IMR-90 (cell line): Measurements from ENCODE around the gene TASL. TPM values are rescaled to one million over a fixed set of nuclear protein-coding genes. Genes with fewer than 3 reads are reported as not detected.
"Not testable (repeated sequence)": the region's sequence is repeated elsewhere in the genome, so short reads cannot be mapped to it uniquely, and the experiment has no call there.

Experiments used
- ATAC-seq: fragments of 200-7000 bp; cut with Tn5 transposase; 2 replicates; pipeline ENCODE4 v1.9.1; 2020; ENCODE audit warnings: low read depth, mild to moderate bottlenecking, moderate library complexity
- BruUV-seq: library from RNA; stranded (reverse); fragments of 400-500 nt; replicated peaks from 2 replicates; lab custom pipeline; 2021; lab: Mats Ljungman, UMichigan
- CTCF ChIA-PET: fragments of 300-600 bp; formaldehyde crosslinking; extraction: SDS; loops from one replicate; lab custom pipeline; 2021; ENCODE audit warnings: antibody characterized with exemption; lab: Yijun Ruan, JAX
- POLR2A ChIA-PET: fragments of 300-600 bp; sonication (Branson Sonifier 250); formaldehyde crosslinking; loops from one replicate; lab custom pipeline; 2022; ENCODE audit warnings: antibody characterized with exemption; ENCODE audit not compliant: unreplicated experiment; lab: Charles Lee
- DNase-seq: peaks from one replicate; pipeline ENCODE4 v3.0.0; 2013
- H2AFZ ChIP-seq: replicated peaks from 2 replicates; pipeline ENCODE3; 2013; ENCODE audit warnings: low read length, mild to moderate bottlenecking; ENCODE audit not compliant: poor library complexity
- H2AK5ac ChIP-seq: 2 replicates; pipeline ENCODE4 v1.6.1; 2013; ENCODE audit warnings: low read depth, low read length, inconsistent platforms
- H2AK9ac ChIP-seq: replicated peaks from 2 replicates; pipeline ENCODE3; 2013; ENCODE audit warnings: mild to moderate bottlenecking, low read depth, low read length, moderate library complexity; ENCODE audit not compliant: poor library complexity
- H2BK120ac ChIP-seq: 2 replicates; pipeline ENCODE4 v1.6.1; 2013; ENCODE audit warnings: low read depth, low read length, inconsistent platforms
- H2BK15ac ChIP-seq: 3 replicates; pipeline ENCODE4 v1.6.1; 2013; ENCODE audit warnings: low read depth, low read length, inconsistent platforms
- H2BK20ac ChIP-seq: 2 replicates; pipeline ENCODE4 v1.6.1; 2013; ENCODE audit warnings: low read depth, mild to moderate bottlenecking, inconsistent platforms, low read length, moderate library complexity
- H2BK5ac ChIP-seq: 2 replicates; pipeline ENCODE4 v1.6.1; 2013; ENCODE audit warnings: mild to moderate bottlenecking, low read depth, low read length, inconsistent platforms; ENCODE audit not compliant: poor library complexity, severe bottlenecking
- H3K14ac ChIP-seq: replicated peaks from 2 replicates; pipeline ENCODE4 v1.6.1; 2013; ENCODE audit warnings: low read depth, low read length, inconsistent platforms
- H3K18ac ChIP-seq: 2 replicates; pipeline ENCODE4 v1.6.1; 2013; ENCODE audit warnings: low read depth, low read length, control low read depth
- H3K23ac ChIP-seq: 2 replicates; pipeline ENCODE4 v1.6.1; 2013; ENCODE audit warnings: low read depth, low read length, inconsistent platforms
- H3K27ac ChIP-seq: 2 replicates; pipeline ENCODE4 v1.5.1; 2013; ENCODE audit warnings: mild to moderate bottlenecking, control low read depth, low read length; ENCODE audit not compliant: insufficient read depth
- H3K27me3 ChIP-seq: 2 replicates; pipeline ENCODE4 v1.6.1; 2013; ENCODE audit warnings: low read length; ENCODE audit not compliant: control insufficient read depth, insufficient read depth
- H3K36me3 ChIP-seq: 2 replicates; pipeline ENCODE4 v1.6.1; 2013; ENCODE audit warnings: low read length, mixed read lengths; ENCODE audit not compliant: control insufficient read depth, insufficient read depth
- H3K4ac ChIP-seq: 2 replicates; pipeline ENCODE4 v1.6.1; 2013; ENCODE audit warnings: low read depth, low read length, inconsistent platforms
- H3K4me1 ChIP-seq: 2 replicates; pipeline ENCODE4 v1.6.1; 2013; ENCODE audit warnings: low read length, mixed read lengths; ENCODE audit not compliant: control insufficient read depth, insufficient read depth
- H3K4me2 ChIP-seq: 2 replicates; pipeline ENCODE4 v1.6.1; 2013; ENCODE audit warnings: low read depth, mild to moderate bottlenecking, control low read depth, low read length, moderate library complexity
- H3K4me3 ChIP-seq: 2 replicates; pipeline ENCODE4 v1.5.1; 2013; ENCODE audit warnings: low read depth, mild to moderate bottlenecking, control low read depth, low read length, moderate library complexity; ENCODE audit not compliant: insufficient read depth
- H3K56ac ChIP-seq: 2 replicates; pipeline ENCODE4 v1.6.1; 2013; ENCODE audit warnings: low read length, inconsistent platforms; ENCODE audit not compliant: insufficient read depth; ENCODE audit errors: extremely low read depth
- H3K79me1 ChIP-seq, 2 experiments: 2 replicates each; pipeline ENCODE4 v1.6.1; 2013; ENCODE audit warnings: low read length in 2 of 2, inconsistent platforms in 1 of 2, low read depth in 1 of 2
- H3K9ac ChIP-seq: 2 replicates; pipeline ENCODE4 v1.6.1; 2013; ENCODE audit warnings: low read depth, low read length, control low read depth
- H3K9me1 ChIP-seq: 2 replicates; pipeline ENCODE4 v1.6.1; 2013; ENCODE audit warnings: low read length, inconsistent platforms; ENCODE audit not compliant: insufficient read depth
- H3K9me3 ChIP-seq: 2 replicates; pipeline ENCODE4 v1.6.1; 2013; ENCODE audit warnings: low read length; ENCODE audit not compliant: control insufficient read depth, insufficient read depth
- H4K20me1 ChIP-seq: 2 replicates; pipeline ENCODE4 v1.6.1; 2013; ENCODE audit warnings: low read length, inconsistent platforms; ENCODE audit not compliant: insufficient read depth
- H4K5ac ChIP-seq: 2 replicates; pipeline ENCODE4 v1.6.1; 2013; ENCODE audit warnings: mild to moderate bottlenecking, low read depth, low read length, control low read depth
- H4K8ac ChIP-seq, 2 experiments: 2 replicates each; pipeline ENCODE4 v1.6.1; 2013; ENCODE audit warnings: low read depth in 2 of 2, low read length in 2 of 2, control low read depth in 1 of 2, inconsistent platforms in 1 of 2
- H4K91ac ChIP-seq: 2 replicates; pipeline ENCODE4 v1.6.1; 2013; ENCODE audit warnings: low read depth, low read length, inconsistent platforms; ENCODE audit not compliant: insufficient read depth
- WGBS, 2 experiments: methylation state at CpG; one replicate each; pipeline versions ENCODE4 v1.1.5 to v1.1.7; 2013; ENCODE audit warnings: missing lambda C conversion rate in 2 of 2; ENCODE audit not compliant: insufficient read length in 1 of 2; ENCODE audit errors: extremely low coverage in 2 of 2; 5-methylcytosine and 5-hydroxymethylcytosine counted together
- dilution Hi-C: fragments of 300-500 bp; cut with HindIII; formaldehyde crosslinking; loops from one replicate; pipeline ENCODE4 v1.14.3; 2018; ENCODE audit warnings: low sequenced_read_pairs; ENCODE audit not compliant: unreplicated experiment
- in situ Hi-C: fragments of 300-500 bp; cut with MboI; formaldehyde crosslinking; loops from 3 replicates; pipeline ENCODE4 v1.14.3; 2019; ENCODE audit warnings: low sequenced_read_pairs, inconsistent platforms, mixed read lengths
- intact Hi-C: fragments of 100-400 bp; cut with micrococcal nuclease; formaldehyde crosslinking; loops from 2 replicates; pipeline ENCODE4 v1.10.0; 2022
- polyA plus RNA-seq, 3 experiments: library from polyadenylated mRNA; depleted of rRNA; stranded (reverse); fragments of >200 nt; gene quantifications; 2 replicates each; pipeline ENCODE4 v1.2.3, GENCODE V29; 2012; ENCODE audit warnings: low replicate concordance in 1 of 3
- total RNA-seq: library from RNA; depleted of rRNA; stranded (reverse); fragments of >200 nt; gene quantifications from 2 replicates; pipeline ENCODE4 v1.2.3, GENCODE V29; 2012

TASL gene
- total and polyA plus RNA-seq, 2 of the 4 experiments (the other 2 are of a cell fraction) = not detected

GRCh38 chrX:30600269-30601176, 23.0 kb upstream of the TASL start:
- H3K27me3 ChIP-seq, H2BK20ac ChIP-seq, H2AFZ ChIP-seq, H3K79me1 ChIP-seq, in situ Hi-C loops, H3K36me3 ChIP-seq, H3K9ac ChIP-seq, H3K4ac ChIP-seq, POLR2A ChIA-PET, H3K9me1 ChIP-seq, H4K20me1 ChIP-seq, H3K27ac ChIP-seq, intact Hi-C loops, DNase-seq, H3K9me3 ChIP-seq, H2BK15ac ChIP-seq, H3K56ac ChIP-seq, H3K4me1 ChIP-seq, H3K4me3 ChIP-seq, BruUV-seq, H2AK5ac ChIP-seq, H2BK120ac ChIP-seq, H2BK5ac ChIP-seq, ATAC-seq, H3K23ac ChIP-seq, dilution Hi-C loops, H2AK9ac ChIP-seq, H3K18ac ChIP-seq, H3K14ac ChIP-seq, CTCF ChIA-PET, H4K5ac ChIP-seq, H4K91ac ChIP-seq, H4K8ac ChIP-seq, H3K4me2 ChIP-seq: not testable (repeated sequence)
- no CpG with 5 or more reads among the region's 15 CpGs for WGBS, 2 experiments
